ENCODE results near the gene ME3. TPM values are rescaled to one million over a fixed set of nuclear protein-coding genes. Genes with fewer than 3 reads are reported as not detected.
A peak's percentile ranks its signal among the peaks of the same experiment; 100 is the strongest.

The ME3 gene
- total RNA-seq, 1 experiment from 2014 or later, result 35.3 TPM

- TF ChIP-seq, protein P1, sequence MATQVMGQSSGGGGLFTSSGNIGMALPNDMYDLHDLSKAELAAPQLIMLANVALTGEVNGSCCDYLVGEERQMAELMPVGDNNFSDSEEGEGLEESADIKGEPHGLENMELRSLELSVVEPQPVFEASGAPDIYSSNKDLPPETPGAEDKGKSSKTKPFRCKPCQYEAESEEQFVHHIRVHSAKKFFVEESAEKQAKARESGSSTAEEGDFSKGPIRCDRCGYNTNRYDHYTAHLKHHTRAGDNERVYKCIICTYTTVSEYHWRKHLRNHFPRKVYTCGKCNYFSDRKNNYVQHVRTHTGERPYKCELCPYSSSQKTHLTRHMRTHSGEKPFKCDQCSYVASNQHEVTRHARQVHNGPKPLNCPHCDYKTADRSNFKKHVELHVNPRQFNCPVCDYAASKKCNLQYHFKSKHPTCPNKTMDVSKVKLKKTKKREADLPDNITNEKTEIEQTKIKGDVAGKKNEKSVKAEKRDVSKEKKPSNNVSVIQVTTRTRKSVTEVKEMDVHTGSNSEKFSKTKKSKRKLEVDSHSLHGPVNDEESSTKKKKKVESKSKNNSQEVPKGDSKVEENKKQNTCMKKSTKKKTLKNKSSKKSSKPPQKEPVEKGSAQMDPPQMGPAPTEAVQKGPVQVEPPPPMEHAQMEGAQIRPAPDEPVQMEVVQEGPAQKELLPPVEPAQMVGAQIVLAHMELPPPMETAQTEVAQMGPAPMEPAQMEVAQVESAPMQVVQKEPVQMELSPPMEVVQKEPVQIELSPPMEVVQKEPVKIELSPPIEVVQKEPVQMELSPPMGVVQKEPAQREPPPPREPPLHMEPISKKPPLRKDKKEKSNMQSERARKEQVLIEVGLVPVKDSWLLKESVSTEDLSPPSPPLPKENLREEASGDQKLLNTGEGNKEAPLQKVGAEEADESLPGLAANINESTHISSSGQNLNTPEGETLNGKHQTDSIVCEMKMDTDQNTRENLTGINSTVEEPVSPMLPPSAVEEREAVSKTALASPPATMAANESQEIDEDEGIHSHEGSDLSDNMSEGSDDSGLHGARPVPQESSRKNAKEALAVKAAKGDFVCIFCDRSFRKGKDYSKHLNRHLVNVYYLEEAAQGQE (IDR thresholded peaks at IDR 0.05; ENCODE audit: insufficient read depth in 1 of 2, low read depth in 2 of 2, low read length in 1 of 2), result no peak
- no peak for TF ChIP-seq CTCF (IDR thresholded peaks at IDR 0.05)
- no peak for TF ChIP-seq POLR2AphosphoS5 (IDR thresholded peaks at IDR 0.05; ENCODE audit: low read depth, low read length)
- TF ChIP-seq TCF7L2 (IDR thresholded peaks at IDR 0.05; ENCODE audit: low read depth, low read length), result no peak
- no peak for TF ChIP-seq SIN3A (IDR thresholded peaks at IDR 0.05; ENCODE audit: borderline replicate concordance, insufficient read depth, low read depth, low read length)
- Histone ChIP-seq H3K27ac (ENCODE audit: low read length) (no peak overlapping the region), H3K9me3 (ENCODE audit: control insufficient read depth, insufficient read depth, low read depth, low read length) (peaks cover 27% of the 10 kb centered on the region), H3K27me3 (ENCODE audit: control insufficient read depth, insufficient read depth, low read length) (no peaks in the 10 kb centered on the region), H3K4me1 (ENCODE audit: control insufficient read depth, insufficient read depth, low read length) (no peaks in the 10 kb centered on the region), H3K4me3 (ENCODE audit: low read depth in 2 of 2, low read length in 2 of 2) (no peak overlapping the region), H3K36me3 (ENCODE audit: control insufficient read depth, insufficient read depth, low read length) (no peaks in the 10 kb centered on the region)
- no TSS peak for BruUV-seq (replicated peaks)
- ATAC-seq (no peak), DNase-seq (ENCODE audit: low read depth, low spot score) (no peak)
- CTCF ChIA-PET, result no interaction called here
- in situ Hi-C loops (cut with HindIII; ENCODE audit: low pct_unique_long_range_greater_than_20kb, low sequenced_read_pairs), result no loop called here
- intact Hi-C loops (cut with micrococcal nuclease; ENCODE audit: unreplicated experiment), result no loop called here
- POLR2A ChIA-PET, result no interaction called here
These were observed 46.6 kb upstream of the ME3 start for GRCh38 chr11:86718999-86719398.

DNA sequence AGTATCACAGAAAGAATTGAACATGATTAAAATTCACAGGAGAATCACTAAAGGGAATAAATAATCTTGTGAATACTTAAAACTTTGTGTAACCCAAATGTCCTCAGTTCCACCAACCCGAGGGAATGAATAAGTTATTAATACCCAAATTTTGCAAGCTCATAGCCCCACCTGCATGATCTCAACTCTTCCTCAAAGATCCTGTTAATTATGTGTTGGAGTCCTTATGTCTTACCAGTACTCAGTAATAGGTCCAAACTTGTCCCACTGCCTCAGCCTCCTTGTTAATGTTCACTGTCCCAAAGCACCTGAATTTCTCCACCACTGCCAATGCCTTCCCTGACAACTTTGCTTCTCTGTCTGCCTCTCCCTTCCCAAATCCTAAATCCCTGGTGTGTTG, 46.1 kb upstream of the ME3 start:
- POLR2A ChIA-PET, result no interaction called here
- CTCF ChIA-PET, result no interaction called here
- in situ Hi-C loops (cut with HindIII; ENCODE audit: low pct_unique_long_range_greater_than_20kb, low sequenced_read_pairs), result no loop called here
- TF ChIP-seq SIN3A (IDR thresholded peaks at IDR 0.05; ENCODE audit: borderline replicate concordance, insufficient read depth, low read depth, low read length), result no peak
- Histone ChIP-seq H3K27me3 (ENCODE audit: control insufficient read depth, insufficient read depth, low read length) (no peaks in the 10 kb centered on the region), H3K9me3 (ENCODE audit: control insufficient read depth, insufficient read depth, low read depth, low read length) (peaks cover 25% of the 10 kb centered on the region), H3K36me3 (ENCODE audit: control insufficient read depth, insufficient read depth, low read length) (no peaks in the 10 kb centered on the region), H3K4me1 (ENCODE audit: control insufficient read depth, insufficient read depth, low read length) (no peaks in the 10 kb centered on the region), H3K4me3 (ENCODE audit: low read depth in 2 of 2, low read length in 2 of 2) (no peak overlapping the region), H3K27ac (ENCODE audit: low read length) (no peak overlapping the region; the same call in 1 of the 2 replicates)
- DNase-seq (ENCODE audit: low read depth, low spot score), result no peak
- no TSS peak for BruUV-seq (replicated peaks)
- ATAC-seq, result no peak
- intact Hi-C loops (cut with micrococcal nuclease; ENCODE audit: unreplicated experiment), result no loop called here

DNA sequence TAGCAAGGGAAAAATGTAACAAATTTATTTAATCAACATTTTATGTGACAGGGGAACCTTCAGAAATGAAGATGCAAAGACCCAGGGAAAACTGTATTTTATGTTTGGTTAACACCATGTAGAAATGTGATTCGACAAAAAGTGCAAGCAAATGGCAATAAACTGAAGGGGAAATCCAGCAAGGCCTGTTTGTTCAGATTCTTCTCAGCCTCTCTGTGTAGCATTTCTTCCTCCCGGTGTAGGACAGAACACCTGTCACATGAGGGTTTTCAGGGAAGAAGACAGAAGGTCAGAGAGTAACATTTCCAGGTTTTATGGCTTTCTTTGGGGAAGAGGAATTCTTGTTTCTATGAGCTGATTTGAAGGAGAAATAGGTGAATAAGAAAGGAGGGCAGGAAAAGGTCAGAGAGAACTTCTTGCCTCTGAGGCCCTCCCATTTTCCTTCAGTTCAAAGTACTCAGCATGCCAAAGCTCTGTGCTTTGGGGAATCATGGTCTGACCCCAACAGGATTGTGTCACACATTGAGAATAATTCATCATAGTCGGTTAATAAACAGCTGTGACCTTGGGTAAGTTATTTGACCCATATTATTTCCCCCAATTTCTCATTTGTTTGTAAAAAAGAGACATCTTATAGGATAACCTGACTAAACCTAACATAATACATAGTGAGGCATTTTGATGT, 45.5 kb upstream of the ME3 start:
- POLR2A ChIA-PET, result no interaction called here
- ATAC-seq, result no peak
- intact Hi-C loops (cut with micrococcal nuclease; ENCODE audit: unreplicated experiment), result no loop called here
- no TSS peak for BruUV-seq (replicated peaks)
- no peaks in the 10 kb centered on the region for H3K4me1 ChIP-seq (ENCODE audit: control insufficient read depth, insufficient read depth, low read length)
- no peak overlapping the region for H3K4me3 ChIP-seq (ENCODE audit: low read depth in 2 of 2, low read length in 2 of 2)
- H3K36me3 ChIP-seq (ENCODE audit: control insufficient read depth, insufficient read depth, low read length), result no peaks in the 10 kb centered on the region
- H3K27me3 ChIP-seq (ENCODE audit: control insufficient read depth, insufficient read depth, low read length), result no peaks in the 10 kb centered on the region
- peak overlapping the region; percentile 48; the same call in 1 of the 2 replicates for H3K27ac ChIP-seq (ENCODE audit: low read length)
- CTCF ChIA-PET, result no interaction called here
- in situ Hi-C loops (cut with HindIII; ENCODE audit: low pct_unique_long_range_greater_than_20kb, low sequenced_read_pairs), result no loop called here
- peaks cover 21% of the 10 kb centered on the region for H3K9me3 ChIP-seq (ENCODE audit: control insufficient read depth, insufficient read depth, low read depth, low read length)
- TF ChIP-seq CTCF (IDR thresholded peaks at IDR 0.05), result no peak
- no peak for TF ChIP-seq POLR2AphosphoS5 (IDR thresholded peaks at IDR 0.05; ENCODE audit: low read depth, low read length)
- no peak for DNase-seq (ENCODE audit: low read depth, low spot score)
